GM21723 (cell line): ENCODE measurements around the gene WDCP.
"Not testable (repeated sequence)": the region's sequence is repeated elsewhere in the genome, so short reads cannot be mapped to it uniquely, and the experiment has no call there.

Source experiments
- ATAC-seq: cut with Tn5 transposase; IDR thresholded peaks from one replicate; pipeline ENCODE4 v1.9.1; 2021; ENCODE audit warnings: mild to moderate bottlenecking, moderate library complexity; ENCODE audit not compliant: unreplicated experiment

WDCP gene, protein sequence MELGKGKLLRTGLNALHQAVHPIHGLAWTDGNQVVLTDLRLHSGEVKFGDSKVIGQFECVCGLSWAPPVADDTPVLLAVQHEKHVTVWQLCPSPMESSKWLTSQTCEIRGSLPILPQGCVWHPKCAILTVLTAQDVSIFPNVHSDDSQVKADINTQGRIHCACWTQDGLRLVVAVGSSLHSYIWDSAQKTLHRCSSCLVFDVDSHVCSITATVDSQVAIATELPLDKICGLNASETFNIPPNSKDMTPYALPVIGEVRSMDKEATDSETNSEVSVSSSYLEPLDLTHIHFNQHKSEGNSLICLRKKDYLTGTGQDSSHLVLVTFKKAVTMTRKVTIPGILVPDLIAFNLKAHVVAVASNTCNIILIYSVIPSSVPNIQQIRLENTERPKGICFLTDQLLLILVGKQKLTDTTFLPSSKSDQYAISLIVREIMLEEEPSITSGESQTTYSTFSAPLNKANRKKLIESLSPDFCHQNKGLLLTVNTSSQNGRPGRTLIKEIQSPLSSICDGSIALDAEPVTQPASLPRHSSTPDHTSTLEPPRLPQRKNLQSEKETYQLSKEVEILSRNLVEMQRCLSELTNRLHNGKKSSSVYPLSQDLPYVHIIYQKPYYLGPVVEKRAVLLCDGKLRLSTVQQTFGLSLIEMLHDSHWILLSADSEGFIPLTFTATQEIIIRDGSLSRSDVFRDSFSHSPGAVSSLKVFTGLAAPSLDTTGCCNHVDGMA

DNA sequence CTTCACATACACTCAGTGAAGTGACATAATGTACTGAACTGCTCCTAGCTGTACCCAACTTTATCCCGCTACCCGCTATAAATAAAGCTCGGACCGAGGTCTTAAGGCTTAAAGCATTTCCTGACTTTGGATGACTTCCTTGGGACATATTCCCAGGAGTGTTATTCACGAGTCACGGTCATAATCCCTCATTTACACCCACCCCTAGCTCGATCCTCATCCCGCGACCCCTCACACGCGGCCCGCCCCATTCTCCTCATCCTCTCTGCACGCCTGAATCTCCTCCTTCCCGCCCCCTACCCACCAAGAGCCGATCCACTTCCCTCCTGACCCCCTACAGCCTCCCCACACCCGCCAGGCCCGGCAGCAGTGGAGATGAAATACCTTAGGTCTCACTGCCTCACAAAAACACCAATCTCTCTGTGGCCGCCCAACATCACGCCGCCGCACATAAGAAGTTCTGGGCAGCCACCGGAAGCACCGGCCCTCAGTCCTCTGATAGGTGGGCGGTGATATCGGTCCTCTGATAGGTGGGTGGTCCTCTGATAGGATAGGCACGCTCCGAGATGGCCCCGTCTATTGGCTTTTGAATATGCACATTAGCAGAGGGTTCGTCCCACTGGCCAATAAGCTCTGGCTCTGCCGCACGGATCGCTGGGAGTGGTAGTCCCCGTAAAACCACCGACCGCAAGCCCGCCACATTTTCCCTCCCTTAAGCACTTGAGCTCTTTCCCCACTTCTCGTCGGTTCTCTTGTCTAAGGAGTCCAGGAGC lies at the start of gene WDCP:
Gene WDCP (minus strand): TSS at position 462 of the 773 bp plus-strand sequence. CDS start 7,897 bp downstream, outside the sequence.
- peak; percentile 99 for ATAC-seq

GRCh38 chr2:24095171-24095677 lies 48.0 kb upstream of the WDCP start:
- ATAC-seq = not testable (repeated sequence)

DNA sequence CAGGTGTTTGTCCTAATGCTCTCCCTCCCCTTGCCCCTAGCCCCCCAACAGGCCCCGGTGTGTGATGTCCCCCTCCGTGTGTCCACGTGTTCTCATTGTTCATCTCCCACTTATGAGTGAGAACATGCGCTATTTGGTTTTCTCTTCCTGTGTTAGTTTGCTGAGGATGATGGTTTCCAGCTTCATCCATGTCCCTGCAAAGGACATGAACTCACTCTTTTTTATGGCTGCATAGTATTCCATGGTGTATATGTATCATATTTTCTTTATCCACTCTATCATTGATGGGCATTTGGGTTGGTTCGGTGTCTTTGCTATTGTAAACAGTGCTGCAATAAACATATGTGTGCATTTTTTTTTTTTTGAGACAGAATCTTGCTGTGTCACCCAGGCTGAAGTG lies 46.1 kb upstream of the WDCP start:
- ATAC-seq = not testable (repeated sequence)

DNA sequence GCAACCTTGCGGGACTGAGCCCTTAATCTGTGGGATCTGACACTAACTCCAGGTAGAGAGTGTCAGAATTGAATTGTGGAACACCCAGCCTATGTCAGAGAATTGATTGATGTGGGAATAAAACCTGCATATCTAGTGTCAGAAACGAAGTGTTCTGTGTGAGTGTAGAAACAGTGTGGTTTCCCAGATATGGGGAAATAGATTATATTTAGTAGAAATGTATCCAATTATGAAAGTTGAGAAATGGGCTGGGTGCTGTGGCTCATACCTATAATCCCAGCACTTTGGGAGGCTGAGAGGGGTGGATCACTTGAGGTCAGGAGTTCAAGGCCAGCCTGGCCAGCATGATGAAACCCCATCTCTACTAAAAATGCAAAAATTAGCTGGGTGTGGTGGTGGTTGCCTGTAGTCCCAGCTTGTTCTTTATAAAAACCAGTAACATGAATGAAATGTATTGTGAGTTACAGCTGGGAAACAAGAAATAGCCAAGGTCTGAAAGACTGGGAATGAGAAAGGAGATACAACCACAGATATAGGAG lies 41.7 kb upstream of the WDCP start:
- no peak for ATAC-seq

GRCh38 chr2:24087032-24087431 lies 39.8 kb upstream of the WDCP start:
- ATAC-seq = no peak

DNA sequence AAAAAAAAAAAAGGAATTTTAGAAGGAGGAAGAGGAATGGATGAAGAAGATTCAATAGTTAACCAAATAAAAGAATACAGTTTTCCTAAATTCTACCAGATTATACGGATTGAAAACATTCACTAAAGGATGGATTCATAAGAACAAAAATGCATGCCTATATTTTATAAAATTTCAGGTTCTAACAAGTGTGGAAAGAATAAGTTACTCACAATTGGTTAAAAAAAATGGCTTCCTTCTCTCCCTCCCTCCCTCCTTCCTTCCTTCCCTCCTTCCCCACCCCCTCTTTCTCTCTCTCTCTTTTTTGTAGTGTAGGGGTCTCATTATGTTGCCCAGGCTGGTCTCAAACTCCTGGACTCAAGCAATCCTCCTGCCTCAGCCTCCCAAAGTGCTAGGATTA lies 39.0 kb upstream of the WDCP start:
- ATAC-seq = no peak

DNA sequence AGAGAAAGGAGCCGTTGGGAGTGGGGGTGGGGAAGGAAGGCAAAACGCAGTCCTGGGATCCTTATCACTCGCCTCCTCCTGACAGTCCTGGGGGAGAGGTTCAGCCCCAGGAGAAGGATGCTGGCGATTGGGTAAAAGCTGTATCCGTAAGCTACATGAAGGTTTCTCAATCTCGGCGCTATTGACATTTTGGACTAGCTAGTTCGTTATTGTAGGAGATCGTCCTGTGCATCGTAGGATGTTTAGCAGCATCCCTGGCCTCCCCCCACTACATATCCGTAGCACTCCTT lies 38.0 kb upstream of the WDCP start:
- no peak for ATAC-seq

GRCh38 chr2:24084386-24085199 lies 37.4 kb upstream of the WDCP start, which contains the start of gene TP53I3:
Gene TP53I3 (minus strand): TSS chr2:24084834. CDS start chr2:24084326, 508 bp downstream.
- peak; percentile 89 for ATAC-seq

DNA sequence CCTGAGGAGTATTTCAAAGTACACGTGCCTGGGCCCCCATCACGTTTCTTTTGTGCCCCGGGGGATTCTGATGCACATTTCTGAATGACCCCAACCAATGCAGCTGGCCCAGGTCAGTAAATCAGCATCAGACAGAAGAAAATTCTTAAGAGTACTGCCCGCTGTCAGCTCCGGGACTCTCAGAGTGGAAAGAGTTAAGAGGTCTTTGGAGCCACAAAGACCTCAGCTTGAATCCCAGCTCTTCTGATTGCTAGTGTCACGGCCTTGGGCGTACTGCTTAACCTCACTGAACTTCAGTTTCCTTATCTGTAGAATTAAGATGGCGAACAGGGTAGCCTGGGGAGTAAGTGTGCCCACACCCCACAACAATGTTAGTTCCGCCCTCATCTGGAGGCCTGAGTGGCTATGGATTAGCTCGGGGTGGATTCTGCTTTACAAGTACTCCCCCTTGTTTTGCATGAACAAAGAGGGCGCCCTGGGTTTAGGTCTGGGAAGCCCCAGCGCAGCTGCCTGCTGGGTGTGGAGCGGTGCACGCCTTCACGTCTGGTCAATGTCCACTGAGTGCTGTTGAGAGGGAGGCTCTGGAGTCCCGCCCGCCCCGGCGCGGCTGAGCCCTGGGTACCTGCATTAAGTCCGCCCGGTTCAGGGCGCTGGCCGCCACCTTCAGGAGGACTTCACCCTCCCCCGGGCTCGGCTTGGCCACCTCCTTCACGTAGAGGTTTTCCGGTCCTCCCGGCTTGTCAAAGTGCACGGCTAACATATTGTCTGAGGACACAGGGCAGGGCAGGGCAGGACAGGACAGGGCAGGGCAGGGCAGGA lies 36.6 kb upstream of the WDCP start:
- ATAC-seq = peak; percentile 75

DNA sequence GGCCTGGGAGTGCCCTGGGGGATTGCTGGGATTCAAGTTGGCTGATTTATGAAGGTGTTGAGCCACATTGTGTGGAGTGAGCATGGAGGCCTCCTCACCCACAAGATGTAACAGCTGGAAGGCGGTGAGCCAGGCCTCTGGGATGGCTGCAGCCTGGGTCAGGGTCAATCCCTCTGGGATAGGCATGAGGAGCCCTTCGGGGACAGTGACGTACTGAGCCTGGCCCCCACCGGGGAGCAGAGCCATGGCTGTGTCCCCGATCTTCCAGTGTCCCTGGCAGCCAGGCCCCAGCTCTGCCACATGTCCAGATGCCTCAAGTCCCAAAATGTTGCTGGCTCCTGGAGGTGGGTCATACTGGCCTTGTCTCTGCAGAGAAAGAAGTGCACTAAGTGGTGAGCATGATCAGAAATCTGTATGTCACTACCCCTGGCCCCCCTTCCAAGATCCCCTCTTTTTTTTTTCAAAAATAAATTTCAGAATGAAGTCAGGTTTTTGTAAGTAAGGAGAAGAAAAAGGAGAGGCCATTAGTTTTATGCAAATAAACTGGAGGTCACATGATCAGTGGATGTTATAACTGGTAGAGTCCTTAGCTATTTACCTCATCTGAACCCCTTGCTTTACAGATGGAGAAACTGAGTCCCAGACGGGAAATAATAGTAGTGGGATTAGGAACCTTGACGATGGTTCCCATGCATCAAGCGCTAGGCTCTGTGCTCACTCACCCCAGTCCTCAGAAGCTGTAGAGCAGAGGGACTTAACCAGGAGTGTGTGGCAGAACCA lies 35.8 kb upstream of the WDCP start:
- no peak for ATAC-seq

GRCh38 chr2:24080701-24081100 lies 33.5 kb upstream of the WDCP start:
- no peak for ATAC-seq

DNA sequence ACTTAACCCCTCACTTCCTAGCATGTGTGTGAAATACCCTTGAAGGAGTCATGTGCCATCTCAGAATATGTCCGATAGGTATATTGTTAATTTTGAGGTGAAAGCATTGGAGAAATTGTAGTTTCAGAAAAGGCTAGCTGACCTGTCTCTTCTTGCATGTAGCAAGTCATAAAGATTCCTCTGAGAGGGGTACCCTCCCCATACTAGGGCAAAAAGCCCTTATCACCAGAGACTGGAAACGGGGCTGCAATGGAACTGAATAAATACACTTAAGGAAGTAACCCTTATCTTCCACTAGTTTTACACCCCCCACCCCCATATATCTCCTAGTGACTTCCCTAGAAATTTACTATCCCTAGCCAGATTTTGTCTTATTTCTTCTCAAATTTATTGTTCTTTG lies 30.7 kb upstream of the WDCP start:
- ATAC-seq = no peak

DNA sequence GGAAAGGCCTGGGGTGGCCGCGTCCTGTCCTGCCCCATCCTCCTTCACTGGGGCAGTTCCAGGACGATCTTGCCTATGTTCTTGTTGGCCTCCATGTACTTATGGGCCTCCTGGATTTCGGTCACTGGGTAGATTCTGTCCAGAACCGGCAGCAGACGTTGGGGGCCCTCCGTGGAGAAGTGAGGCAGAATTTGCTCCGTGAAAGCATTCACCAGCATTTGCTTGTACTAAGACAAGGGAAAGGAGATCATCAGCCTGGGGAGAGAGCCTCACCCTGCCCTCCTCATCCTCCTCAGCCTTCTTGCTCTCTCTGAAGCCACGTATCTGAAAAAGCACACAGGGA lies 30.3 kb upstream of the WDCP start:
- ATAC-seq = no peak

- peak; percentile 4 for ATAC-seq
Observed at GRCh38 chr2:24076849-24077534, 29.8 kb upstream of the WDCP start.

DNA sequence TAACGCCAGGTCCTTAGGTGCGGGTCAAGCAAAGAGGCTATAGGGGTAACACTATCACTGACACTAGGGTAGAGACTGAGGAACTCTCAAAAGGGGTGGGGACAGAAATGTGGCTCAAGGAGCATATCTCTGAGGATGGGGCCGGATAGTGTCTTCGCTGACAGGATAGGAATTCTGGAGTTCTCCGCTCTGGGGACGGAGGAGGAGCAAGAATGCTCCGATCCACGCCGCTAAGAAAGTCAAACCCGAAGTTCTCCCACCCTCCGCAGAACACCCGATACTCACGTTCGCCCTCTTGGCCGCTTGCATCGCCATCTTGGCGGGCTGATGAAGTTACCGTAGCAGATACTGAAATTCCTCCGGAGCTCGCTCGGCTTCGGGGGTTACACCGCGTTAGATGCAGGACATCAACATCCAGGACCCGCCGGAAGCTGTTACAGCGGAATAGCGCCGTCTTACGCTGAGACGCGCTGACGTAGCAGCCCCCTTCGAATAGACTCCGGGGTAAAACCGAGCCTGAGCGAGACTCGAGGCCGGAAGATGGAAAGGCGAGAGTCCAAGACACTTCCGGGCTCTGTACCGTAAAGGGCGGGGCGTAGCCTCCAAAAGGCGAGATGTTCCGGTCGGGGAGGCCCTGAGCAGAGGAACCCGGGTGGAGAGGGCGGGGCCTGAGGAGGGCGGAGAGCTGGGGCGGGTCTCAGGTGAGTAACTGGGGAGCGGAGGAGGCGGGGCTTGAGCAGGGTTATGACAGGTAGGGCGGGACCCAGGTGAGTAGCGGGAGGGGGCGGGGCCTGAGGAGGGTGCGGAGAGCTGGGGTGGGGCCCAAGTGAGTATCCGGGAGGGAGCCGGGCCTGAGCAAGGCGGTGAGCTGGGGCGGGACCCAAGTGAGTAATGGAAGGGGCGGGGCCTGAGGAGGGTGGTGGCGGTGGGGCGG lies 29.0 kb upstream of the WDCP start, which contains the start of gene SF3B6:
Gene SF3B6 (minus strand): TSS at position 412 of the 934 bp plus-strand sequence. CDS start 97 bp downstream, at position 315.
- peak; percentile 97 for ATAC-seq

GRCh38 chr2:24075259-24075658 lies 28.1 kb upstream of the WDCP start:
- no peak for ATAC-seq

DNA sequence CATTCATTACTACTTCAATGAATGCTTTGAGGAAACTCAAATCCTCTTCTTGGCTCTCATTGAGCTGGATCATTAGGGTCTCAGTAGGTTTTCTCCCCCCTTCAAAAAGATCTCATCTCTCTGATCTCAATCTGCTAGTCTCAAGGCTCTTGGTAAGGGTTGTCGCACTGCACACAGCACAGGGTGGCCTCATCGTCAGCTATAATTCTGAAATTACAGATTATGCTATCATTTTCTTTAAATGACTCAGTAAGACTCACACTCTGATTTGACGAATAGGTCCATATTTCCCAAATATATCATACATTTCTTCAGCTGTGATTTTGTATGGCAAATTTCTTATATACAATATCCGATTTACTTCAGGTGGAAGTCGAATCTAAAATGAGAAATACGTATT lies 26.6 kb upstream of the WDCP start:
- no peak for ATAC-seq
